SK-N-SH (cell line): ENCODE data around the gene SDE2. TPM values are rescaled to one million over a fixed set of nuclear protein-coding genes. Genes with fewer than 3 reads are reported as not detected.

Source experiments
- CTCF ChIA-PET: fragments of 300-600, 350-600 bp; formaldehyde crosslinking; extraction: SDS; loops from one replicate; lab custom pipeline; 2021; lab: Yijun Ruan, JAX
- POLR2A ChIA-PET: fragments of 350-600 bp; sonication (Branson Sonifier 250); formaldehyde crosslinking; extraction: SDS; loops from one replicate; lab custom pipeline; 2020; ENCODE audit warnings: antibody characterized with exemption, inconsistent platforms; lab: Yijun Ruan, JAX
- DNase-seq: peaks from one replicate; pipeline ENCODE4 v3.0.0; 2012
- H2AFZ ChIP-seq: fragments of 200-600 bp; sonication (generic); 2 replicates; pipeline ENCODE4 v1.8.1; 2016; ENCODE audit warnings: antibody characterized with exemption, mild to moderate bottlenecking, low read depth
- H3F3A ChIP-seq: fragments of 200-600 bp; sonication (generic); replicated peaks from 2 replicates; pipeline ENCODE3; 2016; ENCODE audit warnings: antibody characterized with exemption, mild to moderate bottlenecking; ENCODE audit not compliant: insufficient read depth
- H3K27ac ChIP-seq, 2 experiments: fragments of 200-500 bp in 1 of 2; fragments of 200-600 bp in 1 of 2; sonication (Bioruptor generic) in 1 of 2; sonication (generic), shearing (Covaris generic) in 1 of 2; 2 replicates each; pipeline versions ENCODE4 v1.5.1 to v1.6.1; 2014 to 2016; ENCODE audit warnings: low read depth in 2 of 2, inconsistent platforms in 1 of 2, low read length in 1 of 2, mild to moderate bottlenecking in 1 of 2, mixed read lengths in 1 of 2
- H3K27me3 ChIP-seq: fragments of 200-600 bp; sonication (generic), shearing (Covaris generic); 2 replicates; pipeline ENCODE4 v1.6.1; 2016; ENCODE audit warnings: mixed run types; ENCODE audit not compliant: insufficient read depth
- H3K36me3 ChIP-seq, 2 experiments: fragments of 200-500 bp in 1 of 2; fragments of 200-600 bp in 1 of 2; sonication (Bioruptor generic) in 1 of 2; sonication (generic) in 1 of 2; replicated peaks in 1 of 2; 2 replicates each; pipeline versions ENCODE3 to v1.5.1; 2014 to 2016; ENCODE audit warnings: low read length in 1 of 2, mild to moderate bottlenecking in 1 of 2; ENCODE audit not compliant: insufficient read depth in 2 of 2, control insufficient read depth in 1 of 2
- H3K4me1 ChIP-seq, 2 experiments: fragments of 200-500 bp in 1 of 2; fragments of 200-600 bp in 1 of 2; sonication (Bioruptor generic) in 1 of 2; sonication (generic), shearing (Covaris generic) in 1 of 2; 2 replicates each; pipeline versions ENCODE4 v1.5.1 to v1.6.1; 2014 to 2016; ENCODE audit warnings: low read depth in 1 of 2, low read length in 1 of 2, mixed run types in 1 of 2; ENCODE audit not compliant: insufficient read depth in 2 of 2, control insufficient read depth in 1 of 2
- H3K4me2 ChIP-seq: fragments of 200-600 bp; sonication (generic), shearing (Covaris generic); 2 replicates; pipeline ENCODE4 v1.6.1; 2017; ENCODE audit warnings: mixed run types
- H3K4me3 ChIP-seq, 2 experiments: fragments of 200-500 bp in 1 of 2; fragments of 200-600 bp in 1 of 2; sonication (Bioruptor generic) in 1 of 2; sonication (generic), shearing (Covaris generic) in 1 of 2; 2 replicates each; pipeline versions ENCODE4 v1.5.1 to v1.8.1; 2014 to 2016; ENCODE audit warnings: low read depth in 2 of 2, inconsistent platforms in 1 of 2, low read length in 1 of 2, mild to moderate bottlenecking in 1 of 2, mixed read lengths in 1 of 2, moderate library complexity in 1 of 2
- H3K79me2 ChIP-seq: fragments of 200-600 bp; sonication (generic); 2 replicates; pipeline ENCODE4 v1.8.1; 2017; ENCODE audit warnings: mild to moderate bottlenecking; ENCODE audit not compliant: insufficient read depth
- H3K9ac ChIP-seq: fragments of 200-600 bp; sonication (generic); 2 replicates; pipeline ENCODE4 v1.6.1; 2017; ENCODE audit warnings: mixed run types
- H3K9me2 ChIP-seq: fragments of 200-600 bp; sonication (generic); 2 replicates; pipeline ENCODE4 v1.6.1; 2017; ENCODE audit warnings: mixed run types
- H3K9me3 ChIP-seq: fragments of 200-600 bp; sonication (generic); 2 replicates; pipeline ENCODE4 v1.6.1; 2017; ENCODE audit warnings: mixed run types, mild to moderate bottlenecking, moderate library complexity
- H4K20me1 ChIP-seq: fragments of 200-600 bp; sonication (generic); 2 replicates; pipeline ENCODE4 v1.6.1; 2017; ENCODE audit warnings: mild to moderate bottlenecking, mixed run types; ENCODE audit not compliant: insufficient read depth
- ELF1 ChIP-seq: IDR thresholded peaks from 2 replicates; pipeline ENCODE4 v1.4.0; 2012
- EP300 ChIP-seq, 2 experiments: IDR thresholded peaks; 2 replicates each; pipeline versions ENCODE4 v1.4.0 to v1.6.1; 2012; ENCODE audit warnings: borderline replicate concordance in 1 of 2, low read depth in 1 of 2, low read length in 1 of 2
- FOSL2 ChIP-seq: IDR thresholded peaks from 2 replicates; pipeline ENCODE4 v1.4.0; 2012; ENCODE audit warnings: low read depth, mild to moderate bottlenecking, moderate library complexity, borderline replicate concordance
- FOXJ3 ChIP-seq: sonication (generic); formaldehyde crosslinking; IDR thresholded peaks from 2 replicates; pipeline ENCODE4 v1.5.1; 2020; ENCODE audit warnings: mild to moderate bottlenecking, missing genetic modification reagents
- NFIC ChIP-seq: IDR thresholded peaks from 2 replicates; pipeline ENCODE4 v1.4.0; 2012; ENCODE audit warnings: borderline replicate concordance
- POLR2AphosphoS5 ChIP-seq: IDR thresholded peaks from 2 replicates; pipeline ENCODE4 v1.6.1; 2012; ENCODE audit warnings: low read depth, low read length
- RFX5 ChIP-seq: IDR thresholded peaks from 2 replicates; pipeline ENCODE4 v1.6.1; 2012; ENCODE audit warnings: mild to moderate bottlenecking, improper control_type of control experiment, low read length
- SIN3A ChIP-seq: IDR thresholded peaks from 2 replicates; pipeline ENCODE4 v1.6.1; 2012; ENCODE audit warnings: low read depth, mild to moderate bottlenecking, low read length, moderate library complexity, borderline replicate concordance
- YY1 ChIP-seq: IDR thresholded peaks from 2 replicates; pipeline ENCODE4 v1.4.0; 2012; ENCODE audit warnings: low read depth, mild to moderate bottlenecking
- WGBS: methylation state at CpG from one replicate; pipeline ENCODE4 v1.1.6; 2017; ENCODE audit warnings: low lambda C conversion rate; 5-methylcytosine and 5-hydroxymethylcytosine counted together
- polyA plus RNA-seq, 3 experiments: library from polyadenylated mRNA; depleted of rRNA; stranded (reverse); fragments of >200 nt; gene quantifications; 2 replicates each; pipeline ENCODE4 v1.2.3, GENCODE V29; 2012
- TF ChIP-seq, protein P1 (sequence below): IDR thresholded peaks from 2 replicates; pipeline ENCODE4 v1.4.0; 2012; ENCODE audit warnings: low read depth, borderline replicate concordance
- TF ChIP-seq, protein P2 (sequence below): IDR thresholded peaks from 2 replicates; pipeline ENCODE4 v1.4.0; 2012; ENCODE audit warnings: low read depth

SDE2 gene
- polyA plus RNA-seq, 1 of the 3 experiments (the other 2 are of a cell fraction): 10.1 TPM

DNA sequence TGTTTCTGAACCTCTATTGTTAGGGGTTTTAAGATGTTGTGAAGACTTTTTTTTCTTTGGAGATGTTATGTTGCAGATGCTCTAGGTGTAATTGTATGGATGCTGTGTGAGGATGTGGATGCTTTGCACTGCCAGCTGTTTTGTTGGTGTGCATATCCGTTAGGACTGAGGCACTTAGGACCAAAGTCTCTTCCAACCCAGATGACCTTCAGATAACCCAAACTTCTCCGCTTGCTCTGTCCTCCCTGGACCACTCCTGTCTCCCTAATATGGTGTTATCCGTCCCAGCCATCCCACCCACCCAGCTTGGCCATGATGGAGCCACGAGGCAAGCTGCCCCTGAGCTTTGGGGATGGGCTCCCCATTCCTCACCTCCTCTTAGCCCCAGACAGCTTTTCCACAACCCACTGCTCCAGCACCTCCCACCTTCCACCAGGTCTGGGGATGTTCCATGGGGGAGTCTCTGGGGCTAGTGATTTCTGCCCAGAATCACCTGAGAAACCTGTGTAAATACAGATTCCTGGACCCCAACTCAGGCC lies 53.0 kb downstream of the SDE2 start:
- Histone ChIP-seq H3K27ac (no peak overlapping the region), H4K20me1 (no peaks in the 10 kb centered on the region), H3K4me1 (peaks cover 0 to 8% of the 10 kb centered on the region in 2 experiments; a peak in 1 of 4 replicates), H3K4me3 (no peak overlapping the region), H3F3A (no peaks in the 10 kb centered on the region), H3K36me3 (no peaks in the 10 kb centered on the region), H3K4me2 (no peak overlapping the region), H3K9ac (no peak overlapping the region), H3K79me2 (no peaks in the 10 kb centered on the region), H2AFZ (no peak overlapping the region), H3K27me3 (no peaks in the 10 kb centered on the region; the same call in 1 of the 2 replicates), H3K9me2 (no peaks in the 10 kb centered on the region), H3K9me3 (no peaks in the 10 kb centered on the region)
- CTCF ChIA-PET: interaction anchor here (1.1 to 2.1 kb wide), 5 partner anchors 42 to 472 kb away, joined by 3 to 6 read pairs (median 3); no protein-coding TSS in a partner anchor
- POLR2A ChIA-PET: no interaction called here
- no peak for DNase-seq
- TF ChIP-seq FOSL2 (no peak), YY1 (no peak), ELF1 (no peak), FOXJ3 (CRISPR knock-in tag) (no peak), POLR2AphosphoS5 (no peak), NFIC (no peak)
- 71% methylated on average over 4 of the region's 4 CpGs for WGBS

DNA sequence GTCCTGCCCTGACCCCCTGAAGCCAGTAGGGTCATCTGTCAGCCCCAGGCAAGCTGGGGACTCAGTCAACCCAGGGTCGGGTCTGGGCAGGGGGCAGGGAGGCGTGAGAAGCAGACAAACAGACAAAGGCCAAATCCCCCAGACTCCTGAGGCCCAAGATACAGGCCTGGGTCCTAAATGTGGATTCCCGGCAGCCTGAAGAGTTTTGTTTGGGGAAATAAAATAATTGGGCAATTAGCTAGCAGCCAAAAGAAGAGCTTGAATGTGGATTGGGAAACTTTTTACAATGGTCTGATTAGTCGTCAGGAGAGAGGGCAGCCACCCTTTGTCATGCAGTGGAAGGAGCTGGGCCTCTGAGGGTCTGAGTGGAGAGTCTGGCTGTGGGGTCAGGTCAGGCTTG lies 53.6 kb downstream of the SDE2 start:
- ChIA-PET CTCF (interaction anchor here (1.1 to 2.1 kb wide), 6 partner anchors 9 to 471 kb away, joined by 3 to 6 read pairs (median 4); no protein-coding TSS in a partner anchor), POLR2A (no interaction called here)
- Histone ChIP-seq H3K9me2 (no peaks in the 10 kb centered on the region), H3K4me1 (peaks cover 0 to 13% of the 10 kb centered on the region in 2 experiments; a peak in 1 of 4 replicates), H3K4me3 (no peak overlapping the region), H3K4me2 (no peak overlapping the region), H3K9me3 (no peaks in the 10 kb centered on the region), H3F3A (no peaks in the 10 kb centered on the region), H3K9ac (no peak overlapping the region), H3K36me3 (no peaks in the 10 kb centered on the region), H3K79me2 (no peaks in the 10 kb centered on the region), H2AFZ (no peak overlapping the region), H3K27ac (no peak overlapping the region), H4K20me1 (no peaks in the 10 kb centered on the region), H3K27me3 (no peaks in the 10 kb centered on the region; the same call in 1 of the 2 replicates)
- TF ChIP-seq, protein P1, sequence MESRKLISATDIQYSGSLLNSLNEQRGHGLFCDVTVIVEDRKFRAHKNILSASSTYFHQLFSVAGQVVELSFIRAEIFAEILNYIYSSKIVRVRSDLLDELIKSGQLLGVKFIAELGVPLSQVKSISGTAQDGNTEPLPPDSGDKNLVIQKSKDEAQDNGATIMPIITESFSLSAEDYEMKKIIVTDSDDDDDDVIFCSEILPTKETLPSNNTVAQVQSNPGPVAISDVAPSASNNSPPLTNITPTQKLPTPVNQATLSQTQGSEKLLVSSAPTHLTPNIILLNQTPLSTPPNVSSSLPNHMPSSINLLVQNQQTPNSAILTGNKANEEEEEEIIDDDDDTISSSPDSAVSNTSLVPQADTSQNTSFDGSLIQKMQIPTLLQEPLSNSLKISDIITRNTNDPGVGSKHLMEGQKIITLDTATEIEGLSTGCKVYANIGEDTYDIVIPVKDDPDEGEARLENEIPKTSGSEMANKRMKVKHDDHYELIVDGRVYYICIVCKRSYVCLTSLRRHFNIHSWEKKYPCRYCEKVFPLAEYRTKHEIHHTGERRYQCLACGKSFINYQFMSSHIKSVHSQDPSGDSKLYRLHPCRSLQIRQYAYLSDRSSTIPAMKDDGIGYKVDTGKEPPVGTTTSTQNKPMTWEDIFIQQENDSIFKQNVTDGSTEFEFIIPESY: no peak
- TF ChIP-seq ELF1 (no peak), RFX5 (no peak), EP300 (IDR thresholded peaks at IDR 0.05; ENCODE audit: borderline replicate concordance in 1 of 2, low read depth in 1 of 2, low read length in 1 of 2) (no peak), SIN3A (no peak), FOXJ3 (CRISPR knock-in tag) (no peak)
- TF ChIP-seq, protein P2, sequence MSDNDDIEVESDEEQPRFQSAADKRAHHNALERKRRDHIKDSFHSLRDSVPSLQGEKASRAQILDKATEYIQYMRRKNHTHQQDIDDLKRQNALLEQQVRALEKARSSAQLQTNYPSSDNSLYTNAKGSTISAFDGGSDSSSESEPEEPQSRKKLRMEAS: no peak
- 88% methylated on average over 4 of the region's 4 CpGs for WGBS
- no peak for DNase-seq
